Stimulated activated memory B cell treated with anti-CD40 and anti-IgM and Interleukin-4, amounts not matched to agents 10 μg/mL and 1 μg/mL and 100 μg/mL, for 72 hours (primary cell): ENCODE results near the gene TANK.

Experiments
- ATAC-seq: fragments of 150-1000 bp; cut with Tn5 transposase; 2 replicates; pipeline ENCODE4 v1.10.0; 2021
- H3K27ac Mint-ChIP-seq: one replicate; pipeline ENCODE4 v1.8.0; 2022; ENCODE audit warnings: mild to moderate bottlenecking, mixed read lengths
- H3K27me3 Mint-ChIP-seq: one replicate; pipeline ENCODE4 v1.8.0; 2022; ENCODE audit warnings: mixed read lengths
- H3K36me3 Mint-ChIP-seq: one replicate; pipeline ENCODE4 v1.8.0; 2022; ENCODE audit warnings: mixed read lengths
- H3K4me1 Mint-ChIP-seq: one replicate; pipeline ENCODE4 v1.8.0; 2022; ENCODE audit warnings: mixed read lengths
- H3K4me3 Mint-ChIP-seq: one replicate; pipeline ENCODE4 v1.8.0; 2022; ENCODE audit warnings: mild to moderate bottlenecking, moderate library complexity, mixed read lengths
- H3K9me3 Mint-ChIP-seq: one replicate; pipeline ENCODE4 v1.8.0; 2022; ENCODE audit warnings: mixed read lengths

The TANK gene

DNA sequence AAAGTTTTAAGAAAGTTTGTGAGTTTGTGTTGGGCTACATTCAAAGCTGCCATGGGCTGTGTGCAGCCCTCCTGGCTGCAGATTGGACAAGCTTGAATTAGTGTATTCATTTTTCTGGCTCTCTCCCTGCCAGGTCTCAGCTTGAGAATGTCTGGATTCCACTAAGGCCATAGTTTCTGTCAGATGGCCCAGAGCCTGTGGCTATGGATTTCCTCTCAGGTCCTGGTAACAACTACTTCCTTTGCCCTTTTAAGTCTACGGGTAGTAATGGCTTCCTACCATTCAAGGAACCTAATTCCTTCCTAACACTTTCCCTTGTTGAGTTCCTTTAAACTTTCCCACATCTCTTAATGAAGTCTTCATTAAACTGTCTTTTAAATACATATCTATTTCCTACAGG, 123.7 kb downstream of the TANK start:
- no peak overlapping the region for H3K27ac Mint-ChIP-seq
- H3K4me1 Mint-ChIP-seq = no peaks in the 10 kb centered on the region
- peaks cover 32% of the 10 kb centered on the region for H3K27me3 Mint-ChIP-seq
- ATAC-seq = no peak
- H3K9me3 Mint-ChIP-seq = no peaks in the 10 kb centered on the region
- H3K36me3 Mint-ChIP-seq = no peaks in the 10 kb centered on the region
- H3K4me3 Mint-ChIP-seq = no peak overlapping the region
